SK-N-SH (cell line): ENCODE data around the gene MRGPRD. TPM values are rescaled to one million over a fixed set of nuclear protein-coding genes. Genes with fewer than 3 reads are reported as not detected.

Experiments
- CTCF ChIA-PET: fragments of 300-600, 350-600 bp; formaldehyde crosslinking; extraction: SDS; loops from one replicate; lab custom pipeline; 2021; lab: Yijun Ruan, JAX
- POLR2A ChIA-PET: fragments of 350-600 bp; sonication (Branson Sonifier 250); formaldehyde crosslinking; extraction: SDS; loops from one replicate; lab custom pipeline; 2020; ENCODE audit warnings: antibody characterized with exemption, inconsistent platforms; lab: Yijun Ruan, JAX
- DNase-seq: peaks from one replicate; pipeline ENCODE4 v3.0.0; 2012
- H2AFZ ChIP-seq: fragments of 200-600 bp; sonication (generic); 2 replicates; pipeline ENCODE4 v1.8.1; 2016; ENCODE audit warnings: antibody characterized with exemption, mild to moderate bottlenecking, low read depth
- H3F3A ChIP-seq: fragments of 200-600 bp; sonication (generic); replicated peaks from 2 replicates; pipeline ENCODE3; 2016; ENCODE audit warnings: antibody characterized with exemption, mild to moderate bottlenecking; ENCODE audit not compliant: insufficient read depth
- H3K27ac ChIP-seq, 2 experiments: fragments of 200-500 bp in 1 of 2; fragments of 200-600 bp in 1 of 2; sonication (Bioruptor generic) in 1 of 2; sonication (generic), shearing (Covaris generic) in 1 of 2; 2 replicates each; pipeline versions ENCODE4 v1.5.1 to v1.6.1; 2014 to 2016; ENCODE audit warnings: low read depth in 2 of 2, inconsistent platforms in 1 of 2, low read length in 1 of 2, mild to moderate bottlenecking in 1 of 2, mixed read lengths in 1 of 2
- H3K27me3 ChIP-seq: fragments of 200-600 bp; sonication (generic), shearing (Covaris generic); 2 replicates; pipeline ENCODE4 v1.6.1; 2016; ENCODE audit warnings: mixed run types; ENCODE audit not compliant: insufficient read depth
- H3K36me3 ChIP-seq, 2 experiments: fragments of 200-500 bp in 1 of 2; fragments of 200-600 bp in 1 of 2; sonication (Bioruptor generic) in 1 of 2; sonication (generic) in 1 of 2; replicated peaks in 1 of 2; 2 replicates each; pipeline versions ENCODE3 to v1.5.1; 2014 to 2016; ENCODE audit warnings: low read length in 1 of 2, mild to moderate bottlenecking in 1 of 2; ENCODE audit not compliant: insufficient read depth in 2 of 2, control insufficient read depth in 1 of 2
- H3K4me1 ChIP-seq, 2 experiments: fragments of 200-500 bp in 1 of 2; fragments of 200-600 bp in 1 of 2; sonication (Bioruptor generic) in 1 of 2; sonication (generic), shearing (Covaris generic) in 1 of 2; 2 replicates each; pipeline versions ENCODE4 v1.5.1 to v1.6.1; 2014 to 2016; ENCODE audit warnings: low read depth in 1 of 2, low read length in 1 of 2, mixed run types in 1 of 2; ENCODE audit not compliant: insufficient read depth in 2 of 2, control insufficient read depth in 1 of 2
- H3K4me2 ChIP-seq: fragments of 200-600 bp; sonication (generic), shearing (Covaris generic); 2 replicates; pipeline ENCODE4 v1.6.1; 2017; ENCODE audit warnings: mixed run types
- H3K4me3 ChIP-seq, 2 experiments: fragments of 200-500 bp in 1 of 2; fragments of 200-600 bp in 1 of 2; sonication (Bioruptor generic) in 1 of 2; sonication (generic), shearing (Covaris generic) in 1 of 2; 2 replicates each; pipeline versions ENCODE4 v1.5.1 to v1.8.1; 2014 to 2016; ENCODE audit warnings: low read depth in 2 of 2, inconsistent platforms in 1 of 2, low read length in 1 of 2, mild to moderate bottlenecking in 1 of 2, mixed read lengths in 1 of 2, moderate library complexity in 1 of 2
- H3K79me2 ChIP-seq: fragments of 200-600 bp; sonication (generic); 2 replicates; pipeline ENCODE4 v1.8.1; 2017; ENCODE audit warnings: mild to moderate bottlenecking; ENCODE audit not compliant: insufficient read depth
- H3K9ac ChIP-seq: fragments of 200-600 bp; sonication (generic); 2 replicates; pipeline ENCODE4 v1.6.1; 2017; ENCODE audit warnings: mixed run types
- H3K9me2 ChIP-seq: fragments of 200-600 bp; sonication (generic); 2 replicates; pipeline ENCODE4 v1.6.1; 2017; ENCODE audit warnings: mixed run types
- H3K9me3 ChIP-seq: fragments of 200-600 bp; sonication (generic); 2 replicates; pipeline ENCODE4 v1.6.1; 2017; ENCODE audit warnings: mixed run types, mild to moderate bottlenecking, moderate library complexity
- H4K20me1 ChIP-seq: fragments of 200-600 bp; sonication (generic); 2 replicates; pipeline ENCODE4 v1.6.1; 2017; ENCODE audit warnings: mild to moderate bottlenecking, mixed run types; ENCODE audit not compliant: insufficient read depth
- CHD2 ChIP-seq: fragments of 150-350 bp; IDR thresholded peaks from 2 replicates; pipeline ENCODE4 v1.6.1; 2018; ENCODE audit warnings: low read length; ENCODE audit not compliant: partially characterized antibody
- EP300 ChIP-seq, 2 experiments: IDR thresholded peaks; 2 replicates each; pipeline versions ENCODE4 v1.4.0 to v1.6.1; 2012; ENCODE audit warnings: borderline replicate concordance in 1 of 2, low read depth in 1 of 2, low read length in 1 of 2
- EZH2phosphoT487 ChIP-seq: fragments of 200-600 bp; sonication (generic); IDR thresholded peaks from 2 replicates; pipeline ENCODE4 v1.6.1; 2017; ENCODE audit warnings: low read depth, mixed run types, mild to moderate bottlenecking, antibody characterized with exemption, moderate library complexity, borderline replicate concordance
- FOSL2 ChIP-seq: IDR thresholded peaks from 2 replicates; pipeline ENCODE4 v1.4.0; 2012; ENCODE audit warnings: low read depth, mild to moderate bottlenecking, moderate library complexity, borderline replicate concordance
- FOXM1 ChIP-seq: IDR thresholded peaks from 2 replicates; pipeline ENCODE4 v1.4.0; 2012; ENCODE audit warnings: low read depth, mild to moderate bottlenecking
- GABPA ChIP-seq: IDR thresholded peaks from 2 replicates; pipeline ENCODE4 v1.4.0; 2012; ENCODE audit warnings: low read depth, mild to moderate bottlenecking
- JUND ChIP-seq: IDR thresholded peaks from 2 replicates; pipeline ENCODE4 v1.4.0; 2012
- MEF2A ChIP-seq: IDR thresholded peaks from 2 replicates; pipeline ENCODE4 v1.4.0; 2012; ENCODE audit warnings: low read depth, borderline replicate concordance
- NRF1 ChIP-seq: IDR thresholded peaks from 2 replicates; pipeline ENCODE4 v1.6.1; 2012; ENCODE audit warnings: low read depth, mild to moderate bottlenecking, low read length
- POLR2AphosphoS5 ChIP-seq: IDR thresholded peaks from 2 replicates; pipeline ENCODE4 v1.6.1; 2012; ENCODE audit warnings: low read depth, low read length
- RAD21 ChIP-seq: IDR thresholded peaks from 2 replicates; pipeline ENCODE4 v1.6.1; 2012; ENCODE audit warnings: mild to moderate bottlenecking, low read length
- RCOR1 ChIP-seq: fragments of 150-350 bp; IDR thresholded peaks from 2 replicates; pipeline ENCODE4 v1.6.1; 2017; ENCODE audit warnings: antibody characterized with exemption, low read length
- RFX5 ChIP-seq: IDR thresholded peaks from 2 replicates; pipeline ENCODE4 v1.6.1; 2012; ENCODE audit warnings: mild to moderate bottlenecking, improper control_type of control experiment, low read length
- RXRA ChIP-seq: IDR thresholded peaks from 2 replicates; pipeline ENCODE4 v1.4.0; 2012; ENCODE audit warnings: low read depth, mild to moderate bottlenecking, borderline replicate concordance
- SIN3A ChIP-seq: IDR thresholded peaks from 2 replicates; pipeline ENCODE4 v1.6.1; 2012; ENCODE audit warnings: low read depth, mild to moderate bottlenecking, low read length, moderate library complexity, borderline replicate concordance
- TAF1 ChIP-seq: IDR thresholded peaks from 2 replicates; pipeline ENCODE4 v1.6.1; 2012; ENCODE audit warnings: low read depth, mild to moderate bottlenecking, low read length, moderate library complexity, borderline replicate concordance
- TEAD4 ChIP-seq: IDR thresholded peaks from 2 replicates; pipeline ENCODE4 v1.4.0; 2012; ENCODE audit warnings: mild to moderate bottlenecking, borderline replicate concordance; ENCODE audit not compliant: insufficient read depth
- USF2 ChIP-seq: fragments of 150-350 bp; IDR thresholded peaks from 2 replicates; pipeline ENCODE4 v1.6.1; 2017; ENCODE audit warnings: antibody characterized with exemption, low read length, low read depth, borderline replicate concordance
- WGBS: methylation state at CpG from one replicate; pipeline ENCODE4 v1.1.6; 2017; ENCODE audit warnings: low lambda C conversion rate; 5-methylcytosine and 5-hydroxymethylcytosine counted together
- polyA plus RNA-seq, 3 experiments: library from polyadenylated mRNA; depleted of rRNA; stranded (reverse); fragments of >200 nt; gene quantifications; 2 replicates each; pipeline ENCODE4 v1.2.3, GENCODE V29; 2012

MRGPRD gene
- polyA plus RNA-seq, 1 of the 3 experiments (the other 2 are of a cell fraction), result not detected

DNA sequence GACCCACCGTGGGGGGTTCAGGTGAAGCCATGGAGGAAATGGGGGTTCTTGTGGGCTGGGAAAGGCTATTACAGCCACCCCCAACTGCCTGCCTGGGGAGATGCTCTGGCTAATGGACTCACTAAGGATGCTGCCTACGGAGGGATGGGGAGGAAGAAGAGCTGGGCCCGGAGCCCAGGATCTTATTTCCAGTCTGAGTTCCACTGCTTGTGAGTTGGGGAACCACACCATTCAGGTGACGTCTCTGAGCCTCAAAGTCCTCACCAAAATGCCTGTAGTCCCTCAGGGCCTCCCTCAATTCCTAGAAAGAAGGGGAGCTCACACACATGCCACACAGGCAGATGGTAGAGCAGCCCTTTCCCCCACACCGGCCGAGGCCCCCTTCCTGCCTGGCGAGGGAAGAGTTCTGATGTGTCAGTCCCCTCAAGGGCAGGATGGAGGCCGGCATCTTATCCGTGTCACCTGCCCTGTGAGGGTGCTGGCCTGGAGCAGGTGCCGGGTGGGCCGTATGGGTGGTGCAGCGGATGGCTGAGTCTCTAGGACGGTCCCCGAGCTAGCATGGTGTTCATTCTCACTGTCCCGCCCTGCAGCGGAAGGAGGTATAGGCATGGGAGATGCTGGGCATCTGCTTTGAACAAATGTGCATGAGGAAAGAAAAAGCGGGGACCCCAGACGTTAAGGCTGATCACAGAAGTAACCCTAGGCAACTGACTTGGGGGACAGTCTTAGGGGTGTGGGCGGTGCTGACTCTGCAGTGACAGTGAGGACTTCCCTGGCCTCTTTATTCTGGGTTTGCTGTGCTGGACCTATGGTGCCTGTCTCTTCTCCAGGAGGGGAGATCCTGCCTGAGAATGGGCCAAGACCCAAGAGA, 16.6 kb upstream of the MRGPRD start:
- H3K9me3 ChIP-seq, result no peaks in the 10 kb centered on the region
- H3K4me3 ChIP-seq, result no peak overlapping the region
- ChIA-PET CTCF (interaction anchor here (0.8 to 1.2 kb wide), 2 partner anchors 13 to 47 kb away, joined by 3 to 4 read pairs; no protein-coding TSS in a partner anchor), POLR2A (interaction anchor here (1.2 kb wide), 1 partner anchor 14 kb away, joined by 3 read pairs; no protein-coding TSS in a partner anchor)
- H3F3A ChIP-seq, result no peaks in the 10 kb centered on the region
- no peak overlapping the region for H3K9ac ChIP-seq
- H3K79me2 ChIP-seq, result no peaks in the 10 kb centered on the region
- DNase-seq, result peak; percentile 19
- no peak overlapping the region for H2AFZ ChIP-seq
- H3K36me3 ChIP-seq, result no peaks in the 10 kb centered on the region
- no peak overlapping the region for H3K4me2 ChIP-seq
- H4K20me1 ChIP-seq, result no peaks in the 10 kb centered on the region
- WGBS, result 97% methylated on average over 17 of the region's 19 CpGs
- peak overlapping the region in 1 of 2 experiments; percentile 89; a peak in 2 of 4 replicates for H3K27ac ChIP-seq
- H3K27me3 ChIP-seq, result no peaks in the 10 kb centered on the region
- peaks cover 14 to 43% of the 10 kb centered on the region in 2 experiments for H3K4me1 ChIP-seq
- TF ChIP-seq MEF2A (no peak), GABPA (no peak), POLR2AphosphoS5 (no peak), CHD2 (no peak), TEAD4 (no peak), RFX5 (no peak), SIN3A (no peak), EZH2phosphoT487 (no peak), NRF1 (no peak), TAF1 (no peak), USF2 (no peak), JUND (no peak), FOXM1 (no peak), RXRA (no peak), FOSL2 (no peak), RAD21 (no peak), RCOR1 (no peak), EP300 (IDR thresholded peaks at IDR 0.05; ENCODE audit: borderline replicate concordance in 1 of 2, low read depth in 1 of 2, low read length in 1 of 2) (no peak)
- no peaks in the 10 kb centered on the region for H3K9me2 ChIP-seq
